Breast epithelium (tissue), 4 donors: ENCODE results near the gene GNB1L. TPM values are rescaled to one million over a fixed set of nuclear protein-coding genes. Genes with fewer than 3 reads are reported as not detected.
"Not testable (repeated sequence)": the region's sequence is repeated elsewhere in the genome, so short reads cannot be mapped to it uniquely, and the experiment has no call there.

ENCODE experiments used
- DNase-seq, 2 donors: peaks; one replicate each; pipeline ENCODE4 v3.0.0-alpha.2; 2019; ENCODE audit warnings: low spot score in 2 of 2
- H3K27ac ChIP-seq, 2 donors: fragments of 200-600 bp; sonication (generic) in 1 of 2; one replicate each; pipeline ENCODE4 v1.5.1; 2016 to 2019; ENCODE audit warnings: mild to moderate bottlenecking in 1 of 2
- H3K27me3 ChIP-seq, 2 donors: fragments of 200-600 bp; sonication (generic) in 1 of 2; one replicate each; pipeline versions ENCODE4 v1.5.1 to v1.6.0; 2017 to 2019; ENCODE audit warnings: control low read depth in 1 of 2, mild to moderate bottlenecking in 1 of 2
- H3K36me3 ChIP-seq: fragments of 200-600 bp; one replicate; pipeline ENCODE4 v1.5.1; 2019
- H3K4me1 ChIP-seq, 2 donors: fragments of 200-600 bp; sonication (generic); one replicate each; pipeline ENCODE4 v1.5.1; 2016 to 2019; ENCODE audit warnings: control low read depth in 1 of 2
- H3K4me3 ChIP-seq, 3 donors: fragments of 200-600 bp; sonication (generic); 1 replicate in 2 of 3; 2 replicates in 1 of 3; pipeline ENCODE4 v1.5.1; 2016 to 2019; ENCODE audit warnings: mild to moderate bottlenecking in 3 of 3, moderate library complexity in 2 of 3
- H3K9me3 ChIP-seq, 2 donors: fragments of 200-600 bp; sonication (generic) in 1 of 2; one replicate each; pipeline ENCODE4 v1.5.1; 2016 to 2019; ENCODE audit warnings: control low read depth in 1 of 2
- CTCF ChIP-seq, 3 donors: fragments of 450-650 bp; IDR thresholded peaks; one replicate each; pipeline ENCODE4 v1.5.1; 2016 to 2017; ENCODE audit warnings: antibody characterized with exemption in 3 of 3, mild to moderate bottlenecking in 3 of 3, moderate library complexity in 3 of 3
- POLR2A ChIP-seq: fragments of 450-650 bp; IDR thresholded peaks from one replicate; pipeline ENCODE4 v1.6.1; 2016; ENCODE audit warnings: antibody characterized with exemption, mild to moderate bottlenecking, moderate library complexity
- POLR2AphosphoS5 ChIP-seq, 3 donors: sonication (generic); formaldehyde crosslinking; IDR thresholded peaks; one replicate each; pipeline ENCODE4 v1.6.1; 2017; ENCODE audit warnings: antibody characterized with exemption in 3 of 3
- intact Hi-C: fragments of 100-400 bp; cut with DNase I; formaldehyde crosslinking; loops from one replicate; pipeline ENCODE4 v1.15.1; 2023; ENCODE audit warnings: low total_unique reads
- total RNA-seq, 3 donors: library from RNA; depleted of rRNA; stranded (reverse); fragments of >200 nt; gene quantifications; one replicate each; pipeline ENCODE4 v1.1.0, GENCODE V29; 2016

GNB1L gene
- total RNA-seq, 3 donors from 2014 or later, result 5.6 to 8.2 (median 6.3) TPM

GRCh38 chr22:19885841-19886592 lies 31.3 kb upstream of the GNB1L start:
- no peak for TF ChIP-seq POLR2AphosphoS5 (IDR thresholded peaks at IDR 0.05)
- TF ChIP-seq CTCF (IDR thresholded peaks at IDR 0.05), result no peak
- TF ChIP-seq POLR2A, result no peak
- Histone ChIP-seq H3K4me3 (no peak overlapping the region), H3K9me3 (no peaks in the 10 kb centered on the region), H3K27me3 (no peaks in the 10 kb centered on the region), H3K27ac (peak overlapping the region; percentile 67 to 76), H3K4me1 (peaks cover 0 to under 1% of the 10 kb centered on the region in 2 donors), H3K36me3 (no peaks in the 10 kb centered on the region)
- DNase-seq, result no peak
- intact Hi-C loops, result no loop called here

- no peaks in the 10 kb centered on the region for H3K36me3 ChIP-seq
Observed at GRCh38 chr22:19884954-19885751, 30.5 kb upstream of the GNB1L start.

GRCh38 chr22:19884161-19884953 lies 29.7 kb upstream of the GNB1L start:
- no peaks in the 10 kb centered on the region for H3K9me3 ChIP-seq
- no peak overlapping the region for H3K27ac ChIP-seq
- no peaks in the 10 kb centered on the region for H3K36me3 ChIP-seq
- intact Hi-C loops, result no loop called here
- no peak overlapping the region for H3K4me3 ChIP-seq
- no peaks in the 10 kb centered on the region for H3K27me3 ChIP-seq
- no peaks in the 10 kb centered on the region for H3K4me1 ChIP-seq
- DNase-seq, result no peak
- no peak for TF ChIP-seq CTCF (IDR thresholded peaks at IDR 0.05)
- no peak for TF ChIP-seq POLR2AphosphoS5 (IDR thresholded peaks at IDR 0.05)
- no peak for TF ChIP-seq POLR2A

More at GRCh38 chr22:19884954-19885751, 30.5 kb upstream of the GNB1L start:
- Histone ChIP-seq H3K27me3 (no peaks in the 10 kb centered on the region), H3K4me1 (no peaks in the 10 kb centered on the region), H3K27ac (peak overlapping the region in 1 of 2 donors; percentile 43), H3K4me3 (no peak overlapping the region), H3K9me3 (no peaks in the 10 kb centered on the region)
- no peak for DNase-seq
- TF ChIP-seq POLR2A (no peak), CTCF (IDR thresholded peaks at IDR 0.05) (no peak), POLR2AphosphoS5 (IDR thresholded peaks at IDR 0.05) (no peak)
- intact Hi-C loops, result no loop called here

GRCh38 chr22:19883446-19883845 lies 28.8 kb upstream of the GNB1L start:
- H3K27me3 ChIP-seq, DNase-seq, intact Hi-C loops, H3K4me1 ChIP-seq, H3K9me3 ChIP-seq, H3K27ac ChIP-seq, H3K36me3 ChIP-seq, H3K4me3 ChIP-seq: not testable (repeated sequence)

- H3K4me1 ChIP-seq, result no peaks in the 10 kb centered on the region
- TF ChIP-seq CTCF (IDR thresholded peaks at IDR 0.05) (no peak), POLR2A (no peak), POLR2AphosphoS5 (IDR thresholded peaks at IDR 0.05) (no peak)
- H3K4me3 ChIP-seq, result no peak overlapping the region
- no peaks in the 10 kb centered on the region for H3K36me3 ChIP-seq
- no peaks in the 10 kb centered on the region for H3K9me3 ChIP-seq
- no peaks in the 10 kb centered on the region for H3K27me3 ChIP-seq
- no peak for DNase-seq
- intact Hi-C loops, result no loop called here
- no peak overlapping the region for H3K27ac ChIP-seq
Observed at GRCh38 chr22:19882446-19883381, 28.0 kb upstream of the GNB1L start.
